HEK293T (cell line): Measurements from ENCODE around the gene CTNNA2.

Source experiments
- BHLHE40 ChIP-seq: fragments of 450-650 bp; IDR thresholded peaks from 2 replicates; pipeline ENCODE4 v1.6.1; 2016; ENCODE audit warnings: mild to moderate bottlenecking, moderate library complexity, borderline replicate concordance
- SP1 ChIP-seq: fragments of 450-650 bp; IDR thresholded peaks from 2 replicates; pipeline ENCODE4 v1.6.1; 2017

GRCh38 chr2:80092474-80092873 lies 579.6 kb downstream of the CTNNA2 start:
- TF ChIP-seq SP1: no peak
- no peak for TF ChIP-seq BHLHE40
